Measurements from ENCODE around the gene PTAR1.
"Not testable (repeated sequence)": the region's sequence is repeated elsewhere in the genome, so short reads cannot be mapped to it uniquely, and the experiment has no call there.

The PTAR1 gene, protein sequence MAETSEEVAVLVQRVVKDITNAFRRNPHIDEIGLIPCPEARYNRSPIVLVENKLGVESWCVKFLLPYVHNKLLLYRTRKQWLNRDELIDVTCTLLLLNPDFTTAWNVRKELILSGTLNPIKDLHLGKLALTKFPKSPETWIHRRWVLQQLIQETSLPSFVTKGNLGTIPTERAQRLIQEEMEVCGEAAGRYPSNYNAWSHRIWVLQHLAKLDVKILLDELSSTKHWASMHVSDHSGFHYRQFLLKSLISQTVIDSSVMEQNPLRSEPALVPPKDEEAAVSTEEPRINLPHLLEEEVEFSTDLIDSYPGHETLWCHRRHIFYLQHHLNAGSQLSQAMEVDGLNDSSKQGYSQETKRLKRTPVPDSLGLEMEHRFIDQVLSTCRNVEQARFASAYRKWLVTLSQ

DNA sequence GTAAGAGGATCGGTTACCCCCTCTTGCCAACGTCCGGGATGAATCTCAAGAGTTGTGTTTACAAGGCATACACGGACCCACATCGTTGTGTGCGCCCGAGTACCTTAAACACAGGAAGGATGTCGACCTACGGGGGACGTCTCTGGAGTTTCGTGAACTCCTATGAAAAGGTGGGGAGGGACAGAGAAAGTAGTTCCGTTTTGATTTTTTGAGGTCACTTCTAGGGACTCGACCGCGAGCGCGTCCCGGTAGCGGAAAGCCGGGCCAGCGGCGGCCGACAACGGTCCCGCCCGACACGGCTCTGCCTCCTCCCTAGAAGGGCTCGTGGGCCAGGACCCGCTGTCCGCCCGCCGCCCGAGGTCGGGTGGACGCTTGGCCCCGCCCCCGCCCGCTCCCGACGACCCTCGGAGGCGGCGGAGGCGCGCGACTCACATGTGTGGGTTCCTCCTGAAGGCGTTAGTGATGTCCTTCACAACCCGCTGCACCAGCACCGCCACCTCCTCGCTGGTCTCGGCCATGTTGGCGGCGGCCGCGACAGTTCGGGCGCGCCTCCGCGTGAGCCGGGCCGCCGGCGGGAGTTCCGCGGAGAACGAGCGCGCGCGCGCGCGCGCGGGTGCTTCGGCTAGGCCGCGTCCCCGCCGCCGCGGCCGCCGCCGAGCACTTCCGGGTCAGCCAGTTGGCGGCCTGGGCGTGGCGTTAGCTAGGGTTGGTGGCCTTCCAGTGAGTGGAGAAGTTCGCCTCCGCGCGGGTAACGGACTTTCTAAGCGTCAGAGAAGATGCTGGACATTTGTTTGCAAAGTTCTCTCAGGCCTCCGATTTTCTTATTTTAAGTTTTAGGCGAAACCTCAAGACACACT lies at the start of gene PTAR1:
Gene PTAR1, minus strand, starts transcription at position 591 of the 857 bp plus-strand sequence. Its CDS starts 73 bp downstream, at position 518.
- peak; percentile 96 to 97 for DNase-seq
- TF ChIP-seq GATA1 (IDR thresholded peaks at IDR 0.05; ENCODE audit: low read depth, low read length): no peak
- peak; percentile 92 for TF ChIP-seq POLR2A (IDR thresholded peaks at IDR 0.05; ENCODE audit: low read length)

DNA sequence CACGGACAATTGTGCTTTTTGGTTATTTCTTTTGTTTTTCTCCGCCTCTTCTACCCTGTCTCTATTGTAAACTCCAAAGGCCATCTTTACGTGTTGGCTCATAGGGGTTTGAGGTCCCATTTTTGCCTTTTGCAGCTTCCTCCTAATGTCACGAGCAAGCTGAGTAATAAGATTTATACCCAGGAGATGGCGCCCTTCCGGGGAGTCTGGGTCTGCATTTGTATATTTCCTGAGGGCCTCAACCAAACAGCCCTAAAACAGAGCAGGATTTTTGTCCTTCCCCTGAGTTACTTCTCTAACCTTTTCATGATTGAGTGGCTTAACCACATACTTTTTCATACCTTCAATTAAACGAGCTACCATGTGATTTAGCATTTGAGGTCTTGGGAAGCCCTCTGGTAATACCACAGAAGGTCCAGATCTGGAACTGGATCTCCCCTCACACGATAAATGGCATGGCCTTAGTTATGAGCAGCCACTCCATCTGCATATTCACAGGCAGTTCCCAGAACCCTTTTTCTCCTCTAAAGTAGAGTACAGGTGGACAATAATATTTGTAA lies 49.6 kb upstream of the PTAR1 start:
- TF ChIP-seq POLR2A (IDR thresholded peaks at IDR 0.05; ENCODE audit: low read length) (no peak), GATA1 (IDR thresholded peaks at IDR 0.05; ENCODE audit: low read depth, low read length) (no peak)
- DNase-seq: peak; percentile 4 to 27

DNA sequence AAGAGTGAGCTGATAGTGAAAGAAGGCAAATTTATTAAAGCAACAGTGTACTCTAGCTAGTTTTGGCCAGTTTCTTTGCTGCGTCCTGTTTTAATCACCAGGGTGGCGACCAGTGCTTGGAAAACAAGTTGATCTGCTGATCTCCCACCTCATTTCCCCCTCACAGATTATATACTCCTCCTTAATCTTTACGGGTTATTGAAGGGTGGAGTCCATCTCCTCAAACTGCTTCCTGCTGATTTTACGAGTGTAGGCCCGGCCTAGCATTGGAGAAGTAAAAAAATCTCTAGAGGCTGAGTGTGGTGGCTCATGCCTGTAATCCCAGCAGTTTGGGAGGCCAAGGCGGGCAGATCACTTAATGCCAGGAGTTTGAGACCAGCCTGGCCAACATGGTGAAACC lies 46.8 kb upstream of the PTAR1 start:
- DNase-seq: no peak
- TF ChIP-seq GATA1 (IDR thresholded peaks at IDR 0.05; ENCODE audit: low read depth, low read length) (no peak), POLR2A (IDR thresholded peaks at IDR 0.05; ENCODE audit: low read length) (no peak)

DNA sequence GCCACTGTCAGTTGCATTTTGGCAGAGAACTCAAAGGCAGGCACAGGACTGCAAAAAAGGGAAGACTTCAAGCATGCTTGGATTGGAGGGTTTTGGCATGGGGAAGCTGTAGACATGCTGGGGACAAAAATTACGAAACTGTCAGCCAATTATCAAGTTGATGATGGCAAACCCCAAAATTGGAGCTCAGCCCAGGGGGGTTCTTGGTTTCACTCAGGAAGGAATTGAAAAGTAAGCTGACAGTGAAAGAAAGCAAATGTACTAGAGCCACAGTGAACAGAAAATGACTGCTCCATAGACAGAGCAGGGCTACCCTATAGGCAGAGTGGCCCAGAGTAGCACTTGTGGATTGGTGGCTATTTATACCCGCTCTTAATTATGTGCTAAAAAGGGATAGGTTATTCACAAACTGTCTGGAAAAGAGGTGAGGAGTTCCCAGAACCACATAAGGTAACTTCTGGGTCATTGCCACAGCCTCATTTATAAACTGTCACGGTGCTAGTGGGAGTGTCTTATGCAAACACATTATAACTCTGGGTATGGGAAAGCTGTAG lies 46.2 kb upstream of the PTAR1 start:
- no peak for TF ChIP-seq POLR2A (IDR thresholded peaks at IDR 0.05; ENCODE audit: low read length)
- no peak for TF ChIP-seq GATA1 (IDR thresholded peaks at IDR 0.05; ENCODE audit: low read depth, low read length)
- DNase-seq: no peak

DNA sequence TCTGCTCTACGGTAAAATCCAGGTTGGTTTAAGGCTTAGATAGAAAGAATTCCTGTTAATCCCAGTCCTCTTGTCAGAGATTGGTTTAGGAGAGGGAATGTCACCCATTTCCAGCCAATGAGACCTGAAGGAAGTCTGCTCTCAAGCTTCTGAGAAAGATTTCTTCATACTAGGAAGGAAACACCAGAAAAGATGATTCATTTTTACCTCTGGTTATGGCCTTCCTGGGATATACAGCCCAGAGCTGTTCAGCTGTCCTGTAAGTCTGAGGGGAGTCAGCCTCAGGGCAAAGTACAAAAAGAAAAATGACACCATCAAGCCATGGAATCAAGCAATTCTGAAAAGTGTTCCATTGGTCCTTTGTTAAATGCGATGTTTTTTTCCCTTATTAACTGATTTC lies 42.2 kb upstream of the PTAR1 start:
- DNase-seq: no peak
- no peak for TF ChIP-seq GATA1 (IDR thresholded peaks at IDR 0.05; ENCODE audit: low read depth, low read length)
- no peak for TF ChIP-seq POLR2A (IDR thresholded peaks at IDR 0.05; ENCODE audit: low read length)

DNA sequence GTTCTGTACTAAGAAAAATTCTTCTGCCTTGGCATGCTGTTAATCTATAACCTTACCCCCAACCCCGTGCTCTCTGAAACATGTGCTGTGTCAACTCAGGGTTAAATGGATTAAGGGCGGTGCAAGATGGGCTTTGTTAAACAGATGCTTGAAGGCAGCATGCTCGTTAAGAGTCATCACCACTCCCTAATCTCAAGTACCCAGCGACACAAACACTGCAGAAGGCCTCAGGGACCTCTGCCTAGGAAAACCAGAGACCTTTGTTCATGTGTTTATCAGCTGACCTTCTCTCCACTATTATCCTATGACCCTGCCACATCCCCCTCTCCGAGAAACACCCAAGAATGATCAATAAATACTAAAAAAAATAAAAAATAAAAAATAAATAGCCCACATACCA lies 40.2 kb upstream of the PTAR1 start:
- DNase-seq: not testable (repeated sequence)

DNA sequence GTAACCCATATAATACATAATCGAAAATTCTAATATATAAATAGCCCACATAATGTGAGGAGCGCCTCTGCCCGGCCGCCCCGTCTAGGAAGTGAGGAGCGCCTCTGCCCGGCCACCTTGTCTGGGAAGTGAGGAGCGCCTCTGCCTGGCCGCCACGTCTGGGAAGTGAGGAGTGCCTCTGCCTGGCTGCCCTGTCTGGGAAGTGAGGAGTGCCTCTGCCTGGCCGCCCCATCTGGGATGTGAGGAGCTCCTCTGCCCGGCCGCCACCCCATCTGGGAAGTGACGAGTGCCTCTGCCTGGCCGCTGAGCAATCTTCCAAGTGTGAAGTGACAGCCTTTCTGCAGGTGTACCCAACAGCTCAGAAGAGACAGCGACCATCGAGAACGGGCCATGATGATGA lies 39.7 kb upstream of the PTAR1 start:
- not testable (repeated sequence) for DNase-seq

DNA sequence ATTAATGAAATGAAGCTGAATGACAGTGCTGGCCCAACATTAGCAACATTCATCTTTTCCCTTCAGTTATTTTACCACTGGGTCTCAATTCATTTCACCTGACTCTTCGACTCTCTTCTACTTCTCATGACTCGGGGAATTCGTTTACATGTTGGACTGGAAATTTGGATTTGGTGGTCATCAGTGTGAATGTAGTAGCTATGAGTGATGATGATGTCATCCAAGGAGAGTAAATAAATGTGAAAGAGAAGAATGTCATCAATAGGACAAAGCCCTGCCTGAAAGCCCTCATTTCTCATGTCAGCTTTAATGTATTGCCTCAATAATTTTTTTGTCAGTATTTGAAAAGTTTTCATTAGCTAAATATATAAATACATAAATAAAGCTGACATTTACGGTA lies 38.9 kb upstream of the PTAR1 start:
- no peak for TF ChIP-seq GATA1 (IDR thresholded peaks at IDR 0.05; ENCODE audit: low read depth, low read length)
- no peak for TF ChIP-seq POLR2A (IDR thresholded peaks at IDR 0.05; ENCODE audit: low read length)
- DNase-seq: no peak

DNA sequence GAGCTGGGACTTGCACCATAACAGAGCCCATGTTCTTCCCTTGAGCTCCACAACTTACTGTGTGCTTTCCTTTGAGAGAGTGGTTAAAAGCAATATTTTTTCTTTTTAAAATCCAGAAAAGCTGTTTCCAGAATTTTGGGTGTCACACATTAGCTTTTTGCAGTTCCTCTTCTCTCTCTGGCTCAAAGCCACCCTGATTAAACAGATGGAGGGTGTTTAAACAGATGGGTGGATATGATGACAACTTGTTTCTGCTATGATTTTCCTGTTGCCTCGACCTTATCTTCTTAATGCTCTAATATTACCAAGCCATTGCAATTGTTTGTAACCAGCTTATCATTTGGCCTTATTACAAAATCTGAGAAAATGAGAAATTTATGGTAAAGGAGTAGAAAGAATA lies 37.9 kb upstream of the PTAR1 start:
- TF ChIP-seq GATA1 (IDR thresholded peaks at IDR 0.05; ENCODE audit: low read depth, low read length) (no peak), POLR2A (IDR thresholded peaks at IDR 0.05; ENCODE audit: low read length) (no peak)
- no peak for DNase-seq

DNA sequence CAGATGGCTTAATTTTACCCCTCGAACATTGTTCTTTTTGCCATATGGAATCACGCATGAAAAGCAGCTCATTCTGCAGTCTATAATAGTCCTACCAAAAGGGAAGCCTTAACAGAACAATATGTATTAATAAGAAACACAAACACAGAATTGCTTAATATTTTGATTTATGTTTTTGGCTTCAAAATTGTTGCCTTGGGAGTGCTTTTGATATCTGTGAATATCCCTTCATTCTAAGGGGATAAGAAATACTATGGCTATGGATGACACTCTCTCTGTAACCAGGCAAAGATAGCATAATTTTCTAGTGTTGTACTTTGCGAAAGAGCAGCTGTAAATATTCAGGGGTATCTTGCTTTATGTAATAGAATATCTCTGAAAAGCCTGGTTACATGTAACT lies 34.5 kb upstream of the PTAR1 start:
- TF ChIP-seq GATA1 (IDR thresholded peaks at IDR 0.05; ENCODE audit: low read depth, low read length): no peak
- TF ChIP-seq POLR2A (IDR thresholded peaks at IDR 0.05; ENCODE audit: low read length): no peak
- DNase-seq: no peak

DNA sequence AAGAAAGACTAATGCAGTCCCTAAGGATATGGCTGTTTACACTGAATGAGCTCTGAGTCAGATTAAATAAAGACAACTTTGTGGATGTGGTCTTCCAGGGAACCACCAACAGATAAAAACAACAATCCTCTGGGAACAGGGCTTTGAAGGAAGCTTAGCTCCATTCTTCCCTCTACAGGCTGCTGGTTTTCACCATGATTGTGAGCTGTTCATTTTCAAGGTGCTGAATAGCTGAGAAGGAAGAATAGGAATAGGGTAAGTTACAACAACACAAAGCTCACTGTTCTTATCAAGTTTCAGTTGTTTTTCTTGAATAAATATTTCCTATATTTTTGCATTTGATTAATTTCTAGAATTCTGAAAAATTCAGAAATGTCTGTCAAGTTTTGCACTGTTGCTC lies 25.9 kb upstream of the PTAR1 start:
- no peak for TF ChIP-seq GATA1 (IDR thresholded peaks at IDR 0.05; ENCODE audit: low read depth, low read length)
- no peak for TF ChIP-seq POLR2A (IDR thresholded peaks at IDR 0.05; ENCODE audit: low read length)
- DNase-seq: no peak

DNA sequence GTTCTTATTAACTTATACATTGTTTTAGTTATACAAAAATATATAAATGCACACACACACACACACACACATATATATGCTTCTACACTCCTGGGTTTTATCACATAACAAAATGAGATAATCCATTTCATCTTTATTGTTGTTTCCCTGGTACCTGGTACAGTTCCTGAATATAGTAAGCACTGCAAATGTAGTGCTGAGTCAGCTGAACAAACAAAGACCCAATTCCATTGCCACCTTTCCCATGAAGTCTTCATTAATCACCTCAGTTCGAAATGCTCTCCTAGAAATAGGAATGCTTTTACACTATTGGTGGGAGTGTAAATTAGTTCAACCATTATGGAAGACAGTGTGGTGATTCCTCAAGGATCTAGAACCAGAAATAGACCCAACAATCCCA lies 13.4 kb upstream of the PTAR1 start:
- TF ChIP-seq GATA1 (IDR thresholded peaks at IDR 0.05; ENCODE audit: low read depth, low read length): no peak
- TF ChIP-seq POLR2A (IDR thresholded peaks at IDR 0.05; ENCODE audit: low read length): no peak
- no peak for DNase-seq

DNA sequence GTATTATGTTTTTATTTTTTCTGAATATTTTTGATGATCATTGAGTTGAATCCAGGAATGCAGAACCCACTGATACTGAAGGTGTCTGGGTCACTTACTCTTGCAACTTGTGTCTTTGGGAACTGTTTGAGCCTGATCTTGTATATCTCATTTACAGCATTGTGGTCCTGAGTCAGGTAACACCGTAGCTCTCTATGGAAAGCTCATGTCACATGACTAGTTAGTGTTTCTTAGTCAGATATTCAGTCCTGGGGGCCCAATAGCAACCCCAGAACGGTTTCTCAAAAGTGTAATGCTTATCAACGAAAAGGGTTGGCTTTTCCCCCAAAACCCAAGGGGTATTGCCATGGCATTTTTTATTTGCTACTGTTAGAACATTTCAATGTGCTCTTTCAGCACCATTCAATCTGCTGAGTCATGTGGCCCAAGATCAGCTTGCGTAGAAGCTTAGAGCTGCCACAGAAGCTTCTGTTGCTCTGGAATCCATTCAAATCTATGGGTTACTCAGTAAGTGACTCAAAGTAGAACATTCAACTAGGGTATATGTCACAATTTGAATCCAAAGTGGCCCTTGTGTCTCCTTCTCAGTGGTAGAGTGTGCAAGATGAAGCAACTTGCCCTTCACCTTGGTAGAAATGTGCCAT lies 12.1 kb upstream of the PTAR1 start:
- DNase-seq: peak; percentile 12 to 38
- TF ChIP-seq POLR2A (IDR thresholded peaks at IDR 0.05; ENCODE audit: low read length) (no peak), GATA1 (IDR thresholded peaks at IDR 0.05; ENCODE audit: low read depth, low read length) (no peak)

DNA sequence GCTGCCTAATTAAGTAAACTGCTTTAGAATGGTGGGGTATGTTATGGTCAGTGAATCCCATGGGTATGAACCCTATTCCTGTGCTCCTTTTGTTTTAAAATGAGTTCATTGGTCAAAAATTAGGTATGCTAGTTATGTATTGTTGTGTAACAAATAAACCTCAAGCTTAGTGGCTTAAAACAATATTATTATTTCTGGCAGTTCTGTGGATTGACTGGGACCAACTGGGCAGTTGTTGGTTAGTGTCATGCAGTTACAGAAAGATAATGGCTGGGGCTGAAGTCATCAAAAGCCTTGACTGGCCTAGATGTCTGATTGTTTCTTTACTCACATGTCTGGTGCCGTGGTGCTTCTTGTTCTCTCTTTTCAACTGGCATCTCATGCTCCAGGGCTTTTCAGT lies 8.9 kb upstream of the PTAR1 start:
- TF ChIP-seq POLR2A (IDR thresholded peaks at IDR 0.05; ENCODE audit: low read length): no peak
- TF ChIP-seq GATA1 (IDR thresholded peaks at IDR 0.05; ENCODE audit: low read depth, low read length): no peak
- no peak for DNase-seq
